Stimulated activated naive CD4-positive, alpha-beta T cell (primary cell): ENCODE data around the gene SNAPC4.
A peak's percentile ranks its signal among the peaks of the same experiment; 100 is the strongest.
"Not testable (repeated sequence)": the region's sequence is repeated elsewhere in the genome, so short reads cannot be mapped to it uniquely, and the experiment has no call there.

Experiments
- DNase-seq, 6 experiments: peaks; one replicate each; lab custom pipeline; 2025; lab: John Stamatoyannopoulos, UW

SNAPC4 gene

DNA sequence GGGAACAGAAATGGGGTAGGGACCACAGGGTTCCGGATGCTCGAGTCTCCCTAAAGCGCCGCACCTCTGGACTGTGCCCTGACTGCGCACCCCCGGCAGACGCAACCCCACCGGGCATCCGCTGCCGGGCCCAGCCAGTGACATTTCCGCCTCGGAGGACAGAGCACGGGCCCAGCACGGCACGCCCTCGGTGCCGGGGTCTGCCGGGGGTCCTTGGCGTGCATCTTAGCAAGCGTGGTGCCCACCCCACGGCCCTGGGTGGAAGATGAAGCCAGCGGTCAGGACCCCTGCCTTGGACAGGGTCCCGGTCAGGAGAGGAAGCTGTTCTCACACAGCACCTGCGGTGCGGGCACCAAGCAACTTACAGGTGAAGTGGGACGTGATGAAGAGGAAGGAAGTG lies 32.6 kb upstream of the SNAPC4 start:
- DNase-seq = no peak

DNA sequence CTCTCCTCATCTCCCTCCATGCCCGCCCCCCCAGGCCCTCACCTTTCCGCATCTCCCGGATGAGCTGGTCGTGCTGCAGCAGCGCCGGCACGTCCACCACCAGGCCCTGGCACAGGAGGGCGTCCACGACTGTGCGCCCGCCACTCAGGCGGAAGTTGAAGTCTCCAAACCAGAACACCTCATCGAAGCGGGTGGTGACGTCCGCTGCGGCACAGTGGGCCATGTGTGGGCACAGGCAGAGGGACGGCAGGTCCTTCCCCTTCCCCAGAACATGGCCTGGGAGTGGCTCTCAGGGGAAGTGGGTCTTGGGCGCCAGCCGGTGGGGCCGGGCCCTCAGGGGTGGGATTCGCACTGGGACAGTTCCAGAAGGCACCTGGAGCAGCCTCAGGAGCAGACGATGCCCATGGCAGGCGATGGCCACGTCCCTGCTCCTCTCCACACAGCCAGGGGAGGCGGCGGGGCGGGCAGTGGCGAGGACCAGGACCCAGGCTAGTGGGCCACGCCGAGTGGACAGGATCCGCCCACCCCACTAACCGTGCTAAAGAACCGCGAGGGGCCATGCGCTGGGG lies 31.9 kb upstream of the SNAPC4 start:
- no peak for DNase-seq

DNA sequence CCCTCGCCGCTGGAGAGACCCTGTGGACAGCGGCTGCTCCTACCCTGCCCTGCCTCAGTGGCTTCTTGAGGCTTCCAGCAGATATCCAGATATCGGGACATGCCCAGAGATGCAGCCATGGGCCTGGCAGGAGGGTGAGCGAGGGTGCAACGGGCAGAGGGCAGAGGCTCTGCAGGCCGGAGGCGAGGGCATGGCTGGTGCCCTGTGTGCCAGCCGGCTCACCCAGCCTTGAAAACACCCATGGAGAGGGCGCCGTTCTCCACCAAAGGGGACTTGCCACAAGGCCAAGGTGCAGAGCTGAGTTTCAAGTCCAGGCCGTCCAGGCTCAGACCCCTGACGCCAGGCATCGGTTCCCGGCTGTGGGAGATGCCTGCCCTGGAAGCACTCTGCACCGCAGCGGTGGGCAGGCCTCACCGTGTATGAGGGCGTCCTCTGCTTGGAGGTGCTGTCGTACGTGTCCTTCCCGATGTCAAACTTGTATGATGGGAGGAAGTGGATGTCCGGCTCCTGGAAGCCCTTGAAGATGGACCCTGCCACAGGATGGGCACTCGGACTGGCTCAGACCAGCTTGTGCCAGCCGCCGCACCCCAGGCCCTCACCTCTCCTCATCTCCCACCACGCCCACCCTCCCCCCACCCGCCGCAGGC lies 30.7 kb upstream of the SNAPC4 start:
- DNase-seq = no peak

DNA sequence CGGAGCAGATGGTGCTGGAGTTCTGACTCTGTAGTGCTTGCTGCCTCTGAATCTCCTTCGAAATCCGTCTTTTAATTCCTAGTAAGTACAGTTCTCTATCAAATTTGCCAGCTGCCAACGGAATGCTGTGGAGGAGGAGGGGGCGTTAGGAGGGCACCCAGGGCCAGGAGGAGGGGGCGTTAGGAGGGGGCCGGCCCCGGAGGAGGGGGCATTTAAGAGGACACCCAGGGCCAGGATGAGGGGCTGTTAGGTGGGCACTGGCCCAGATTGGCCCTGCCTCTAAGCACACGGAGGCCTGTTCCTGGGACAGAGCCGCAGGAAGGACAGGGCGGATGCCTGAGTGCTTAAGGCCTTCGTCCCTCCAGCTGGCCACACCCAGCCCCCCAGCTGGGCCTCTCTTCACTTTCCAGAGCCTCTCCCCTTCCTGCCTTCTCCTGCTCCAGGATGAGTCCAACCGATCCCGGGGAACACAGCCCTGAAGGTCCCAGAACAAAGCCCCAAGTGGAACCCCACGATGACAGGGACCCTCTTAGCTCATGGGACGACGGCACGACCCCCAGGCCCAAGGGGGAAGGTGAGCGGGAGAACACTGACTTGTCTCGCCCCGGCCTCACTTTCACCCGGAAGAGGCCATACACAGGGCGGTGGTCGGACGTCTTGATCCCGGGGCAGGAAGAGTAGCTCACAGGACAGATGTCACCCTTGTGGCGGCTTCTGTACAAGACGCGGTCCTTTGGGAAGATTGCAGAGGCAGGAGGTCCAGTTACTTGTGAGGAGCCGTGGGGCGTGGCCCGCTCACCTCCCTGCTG lies 29.9 kb upstream of the SNAPC4 start:
- DNase-seq = no peak

DNA sequence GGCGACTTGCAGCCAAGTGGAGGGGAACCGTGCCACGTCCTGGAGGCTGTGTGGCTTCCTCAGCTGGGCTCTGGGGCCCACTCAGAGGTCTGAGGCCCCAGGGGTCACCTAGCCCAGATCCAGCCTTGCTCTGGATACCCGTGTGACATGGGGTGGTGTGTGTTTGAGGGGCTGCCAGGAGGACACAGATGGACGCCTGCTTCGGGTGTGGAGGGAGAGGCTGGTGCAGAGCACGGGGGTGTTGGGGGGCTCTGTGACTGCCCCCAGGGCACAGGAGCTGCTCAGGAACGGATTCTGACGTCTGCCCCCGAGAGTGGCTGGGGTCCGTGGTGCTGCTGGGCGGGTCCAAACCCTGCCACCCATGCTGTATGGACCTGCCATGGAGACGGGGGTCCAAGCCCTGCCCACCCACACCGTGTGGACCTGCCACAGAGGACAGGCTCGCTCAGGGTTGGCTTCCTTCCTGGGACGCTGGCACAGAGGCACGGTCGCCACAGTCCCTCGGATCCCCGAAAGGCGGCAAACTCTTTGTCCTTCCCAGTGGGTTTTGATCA lies 29.2 kb upstream of the SNAPC4 start:
- DNase-seq = no peak

DNA sequence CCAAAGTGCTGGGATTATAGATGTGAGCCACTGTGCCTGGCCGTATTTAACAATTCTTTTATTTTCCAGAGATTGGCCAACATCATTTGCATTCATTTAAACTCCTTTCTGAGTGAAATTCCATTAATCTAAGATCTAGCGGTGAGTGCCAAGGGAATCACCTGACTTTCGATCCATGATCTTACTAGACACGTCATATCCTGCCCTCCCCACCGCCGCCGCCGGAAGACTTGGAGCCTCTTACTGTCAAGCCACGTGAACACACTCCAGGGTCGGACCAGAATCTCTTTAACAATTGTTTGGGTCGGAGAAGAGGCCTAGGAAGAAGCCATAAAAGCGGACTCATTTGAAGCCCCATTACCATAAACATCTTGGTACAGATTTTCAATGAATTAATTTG lies 26.8 kb upstream of the SNAPC4 start:
- no peak for DNase-seq

DNA sequence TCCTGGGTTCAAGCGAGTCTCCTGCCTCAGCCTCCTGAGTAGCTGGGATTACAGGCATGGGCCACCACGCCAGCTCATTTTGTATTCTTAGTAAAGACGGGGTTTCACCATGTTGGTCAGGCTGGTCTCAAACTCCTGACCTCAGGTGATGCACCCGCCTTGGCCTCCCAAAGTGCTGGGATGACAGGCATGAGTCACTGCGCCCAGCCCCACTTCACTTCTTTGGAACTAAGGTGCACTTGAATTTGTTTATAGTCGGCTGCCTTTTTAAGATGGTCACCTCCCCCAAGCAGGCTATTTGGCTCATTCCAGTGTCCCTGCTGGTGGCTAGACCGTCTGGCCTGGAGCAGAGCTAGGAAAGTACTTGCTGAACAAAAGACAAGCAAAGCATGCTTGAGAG lies 25.4 kb upstream of the SNAPC4 start:
- not testable (repeated sequence) for DNase-seq

DNA sequence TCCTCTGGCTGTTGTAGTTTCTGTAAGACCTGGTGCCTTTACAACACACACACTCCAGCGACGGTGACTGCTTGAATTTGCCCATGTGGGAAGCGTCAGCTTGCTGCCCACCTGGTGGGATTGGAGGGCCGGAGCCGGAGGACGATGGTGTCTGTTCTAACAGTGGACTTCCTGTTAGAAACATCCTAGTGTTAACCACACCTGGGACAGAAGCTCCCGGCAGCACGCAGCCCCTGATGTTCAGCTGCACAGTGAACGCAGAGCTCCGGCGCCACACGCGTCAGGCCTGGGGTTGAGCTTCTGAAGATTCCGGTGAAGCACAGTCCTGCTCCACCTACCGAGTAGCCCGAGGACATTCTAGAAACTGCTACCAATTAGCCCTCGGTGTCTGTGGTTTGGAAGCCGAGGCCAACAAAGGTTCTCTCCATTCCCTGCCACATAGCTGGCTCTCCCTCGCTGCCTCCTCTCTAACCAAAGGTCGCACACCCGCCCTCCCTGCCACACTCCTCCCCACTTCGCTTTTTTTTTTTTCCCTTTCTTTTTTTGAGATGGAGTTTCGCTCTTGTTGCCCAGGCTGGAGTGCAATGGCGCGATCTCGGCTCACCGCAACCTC lies 24.9 kb upstream of the SNAPC4 start:
- DNase-seq = no peak

DNA sequence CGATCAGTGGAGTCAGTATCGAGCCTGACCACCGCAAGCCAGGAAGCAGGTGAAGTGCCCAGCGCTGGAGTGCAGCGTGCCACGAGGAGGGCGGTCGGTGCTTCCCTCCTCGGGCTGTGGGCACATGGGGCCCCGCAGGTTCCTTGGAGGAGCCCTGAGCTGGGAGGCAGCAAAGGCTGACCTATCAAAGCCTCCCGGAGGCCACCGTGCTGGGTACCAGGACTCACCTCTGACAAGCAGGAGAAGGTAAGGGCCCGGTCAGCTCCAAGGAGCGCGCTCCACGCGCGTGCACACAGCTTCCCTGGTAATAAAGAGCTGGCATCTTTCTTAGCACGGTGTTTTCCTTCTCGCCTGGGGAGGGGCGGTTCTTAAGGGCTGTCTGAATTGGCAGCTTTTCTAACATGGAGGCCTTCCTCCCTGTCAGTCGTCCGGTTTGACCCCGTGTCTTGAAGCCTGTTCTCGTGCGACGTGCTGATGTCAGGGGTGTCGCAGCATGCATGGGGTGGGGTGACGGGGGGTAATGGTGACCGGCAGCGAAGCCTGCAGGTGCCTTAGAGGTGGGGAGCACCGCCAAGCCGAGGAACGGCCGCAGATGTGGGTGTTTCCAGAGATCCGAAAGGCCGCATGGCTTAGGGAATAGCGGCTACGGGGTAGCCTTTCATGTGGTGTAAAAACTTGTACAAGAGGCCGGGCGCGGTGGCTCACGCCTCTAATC lies 23.6 kb upstream of the SNAPC4 start:
- no peak for DNase-seq

DNA sequence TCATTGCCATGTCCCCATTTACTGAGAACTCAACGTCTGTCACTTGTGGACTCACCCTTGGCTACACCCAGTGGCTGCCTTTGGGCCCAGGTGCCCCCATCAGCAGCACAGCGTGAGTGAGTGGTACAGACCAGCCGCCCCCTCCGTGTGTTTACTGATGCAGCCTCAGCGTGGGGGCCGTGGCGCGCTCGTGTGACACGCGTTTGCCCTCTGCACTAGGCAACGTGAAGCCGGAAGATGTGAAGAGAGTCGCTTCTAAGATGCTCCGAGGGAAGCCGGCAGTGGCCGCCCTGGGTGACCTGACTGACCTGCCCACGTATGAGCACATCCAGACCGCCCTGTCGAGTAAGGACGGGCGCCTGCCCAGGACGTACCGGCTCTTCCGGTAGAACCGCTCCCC lies 22.9 kb upstream of the SNAPC4 start:
- no peak for DNase-seq

DNA sequence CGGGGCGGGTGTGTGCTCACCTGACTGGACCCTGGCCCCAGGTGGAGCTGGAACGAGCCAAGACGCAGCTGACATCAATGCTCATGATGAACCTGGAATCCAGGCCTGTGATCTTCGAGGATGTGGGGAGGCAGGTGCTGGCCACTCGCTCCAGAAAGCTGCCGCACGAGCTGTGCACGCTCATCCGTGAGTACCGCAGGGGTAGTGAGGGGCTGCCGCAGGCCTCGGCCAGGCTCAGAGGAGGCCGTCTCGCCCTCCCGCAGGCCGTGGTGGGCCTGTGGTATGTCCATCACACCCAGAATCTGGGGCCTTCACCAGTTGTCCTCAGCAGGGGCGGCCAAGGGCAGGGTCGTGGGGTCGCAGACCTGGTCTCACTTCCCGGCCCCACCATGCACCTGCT lies 21.8 kb upstream of the SNAPC4 start:
- no peak for DNase-seq

DNA sequence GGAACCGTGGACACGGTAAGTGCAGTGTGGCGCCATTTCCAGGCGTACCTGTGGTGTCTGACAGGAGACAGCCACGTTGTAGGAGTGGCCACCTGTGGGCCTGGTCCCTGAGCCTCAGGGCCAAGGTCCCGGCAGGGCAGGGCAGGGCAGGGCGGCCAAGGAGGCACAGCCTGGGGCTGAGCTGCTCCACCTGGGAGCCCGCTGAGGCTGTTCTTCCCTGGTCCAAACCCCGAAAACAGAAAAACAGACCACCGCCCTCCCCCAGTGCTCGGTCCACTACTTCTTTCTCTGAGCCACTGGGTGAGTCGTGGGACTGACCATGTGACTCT lies 19.1 kb upstream of the SNAPC4 start:
- DNase-seq = no peak

DNA sequence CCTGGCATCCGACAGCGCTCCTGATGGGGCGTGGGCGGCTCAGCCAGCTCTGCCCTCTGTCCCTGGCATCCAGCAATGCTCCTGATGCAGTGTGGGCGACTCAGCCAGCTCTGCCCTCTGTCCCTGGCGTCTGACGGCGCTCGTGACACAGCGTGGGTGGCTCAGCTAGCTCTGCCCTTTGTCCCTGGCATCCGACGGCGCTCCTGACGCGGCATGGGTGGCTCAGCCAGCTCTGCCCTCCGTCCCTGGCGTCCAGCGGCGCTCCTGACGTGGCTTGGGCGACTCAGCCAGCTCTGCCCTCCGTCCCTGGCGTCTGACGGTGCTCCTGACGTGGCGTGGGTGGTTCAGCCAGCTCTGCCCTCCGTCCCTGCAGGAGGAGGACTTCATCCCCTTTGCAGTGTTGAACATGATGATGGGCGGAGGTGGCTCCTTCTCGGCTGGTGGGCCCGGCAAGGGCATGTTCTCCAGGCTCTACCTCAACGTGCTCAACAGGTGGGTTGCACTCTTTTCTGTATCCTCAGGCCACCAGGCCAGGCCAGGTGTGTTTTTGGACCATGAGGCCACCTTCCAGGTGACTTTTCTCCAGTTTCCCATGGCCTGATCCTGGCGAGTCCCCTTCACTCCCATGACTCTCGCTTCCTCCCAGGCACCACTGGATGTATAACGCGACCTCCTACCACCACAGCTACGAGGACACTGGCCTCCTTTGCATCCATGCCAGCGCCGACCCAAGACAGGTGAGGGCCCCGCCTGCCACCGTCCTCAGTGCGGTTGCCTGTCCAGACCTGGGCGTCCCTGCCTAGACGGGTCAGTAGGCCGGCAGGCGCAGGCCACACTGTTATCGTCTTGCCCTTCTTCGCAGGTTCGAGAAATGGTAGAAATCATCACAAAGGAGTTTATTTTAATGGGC lies 18.5 kb upstream of the SNAPC4 start:
- DNase-seq = no peak

DNA sequence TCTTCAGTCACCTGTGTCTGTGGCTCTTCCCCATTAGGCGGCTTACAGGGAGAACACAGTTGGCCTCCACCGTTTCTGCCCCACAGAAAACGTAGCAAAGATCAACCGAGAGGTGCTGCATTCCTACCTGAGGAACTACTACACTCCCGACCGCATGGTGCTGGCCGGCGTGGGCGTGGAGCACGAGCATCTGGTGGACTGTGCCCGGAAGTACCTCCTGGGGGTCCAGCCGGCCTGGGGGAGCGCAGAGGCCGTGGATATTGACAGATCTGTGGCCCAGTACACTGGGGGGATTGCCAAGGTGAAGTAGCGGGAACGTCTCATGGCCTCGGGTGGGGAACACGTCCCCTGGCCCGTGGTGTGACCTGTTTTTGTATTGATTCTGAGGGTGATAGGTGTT lies 16.9 kb upstream of the SNAPC4 start:
- no peak for DNase-seq

DNA sequence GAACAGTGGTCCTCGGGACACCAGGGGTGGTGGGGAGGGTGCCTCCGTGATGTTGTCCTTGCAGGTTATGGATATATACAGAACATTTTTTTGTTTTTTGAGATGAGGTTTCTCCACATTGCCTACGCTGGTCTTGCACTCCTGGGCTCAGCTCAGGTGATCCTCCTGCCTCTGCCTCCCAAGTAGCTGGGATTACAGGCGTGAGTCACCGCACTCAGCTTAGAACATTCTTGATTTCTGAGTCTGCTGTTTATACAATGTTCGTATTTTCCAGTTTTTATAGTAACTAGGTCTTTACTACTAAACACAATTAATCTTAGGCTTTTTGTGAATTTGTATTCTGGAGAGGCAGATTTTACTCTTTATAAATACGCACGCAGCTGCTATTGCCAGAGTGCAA lies 16.5 kb upstream of the SNAPC4 start:
- DNase-seq = no peak

DNA sequence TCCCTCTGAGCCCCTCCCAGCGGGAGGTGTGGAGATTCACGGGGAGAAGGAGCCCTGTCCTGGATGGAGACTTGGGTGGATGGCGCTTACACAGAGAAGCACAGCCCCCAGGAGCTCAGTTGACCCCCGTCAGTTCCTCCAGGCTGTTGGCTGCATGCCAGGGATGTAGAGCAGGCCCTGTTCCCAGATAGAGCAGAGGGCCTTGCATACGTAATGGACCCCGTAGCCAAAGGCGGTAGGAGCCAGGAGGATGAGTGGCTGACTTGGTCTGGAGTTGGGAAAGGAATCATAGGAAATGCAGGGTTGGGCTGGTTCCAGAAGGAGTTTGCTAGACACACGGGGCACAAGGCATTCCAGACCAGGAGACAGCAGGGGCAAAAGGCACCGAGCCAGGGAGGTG lies 13.0 kb upstream of the SNAPC4 start:
- no peak for DNase-seq

DNA sequence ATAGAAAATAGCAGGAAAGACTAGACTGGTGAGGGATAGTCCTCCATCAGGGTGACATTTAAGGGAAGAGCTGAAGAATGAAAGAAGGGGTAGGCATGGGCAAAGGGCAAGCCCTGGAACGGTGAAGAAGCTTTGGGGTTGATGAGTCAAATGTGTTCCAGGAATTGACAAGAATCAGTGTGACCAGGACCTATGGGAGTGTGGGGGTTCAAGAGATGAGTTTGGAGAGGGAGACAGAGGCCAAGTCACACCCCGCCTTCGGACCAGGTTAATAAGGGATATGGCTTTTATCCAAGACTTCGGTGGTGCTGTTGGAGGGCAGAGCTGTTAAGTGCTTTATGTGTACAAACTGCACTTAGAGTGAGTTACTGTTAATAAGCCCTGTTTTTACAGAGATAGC lies 11.4 kb upstream of the SNAPC4 start:
- DNase-seq = no peak

DNA sequence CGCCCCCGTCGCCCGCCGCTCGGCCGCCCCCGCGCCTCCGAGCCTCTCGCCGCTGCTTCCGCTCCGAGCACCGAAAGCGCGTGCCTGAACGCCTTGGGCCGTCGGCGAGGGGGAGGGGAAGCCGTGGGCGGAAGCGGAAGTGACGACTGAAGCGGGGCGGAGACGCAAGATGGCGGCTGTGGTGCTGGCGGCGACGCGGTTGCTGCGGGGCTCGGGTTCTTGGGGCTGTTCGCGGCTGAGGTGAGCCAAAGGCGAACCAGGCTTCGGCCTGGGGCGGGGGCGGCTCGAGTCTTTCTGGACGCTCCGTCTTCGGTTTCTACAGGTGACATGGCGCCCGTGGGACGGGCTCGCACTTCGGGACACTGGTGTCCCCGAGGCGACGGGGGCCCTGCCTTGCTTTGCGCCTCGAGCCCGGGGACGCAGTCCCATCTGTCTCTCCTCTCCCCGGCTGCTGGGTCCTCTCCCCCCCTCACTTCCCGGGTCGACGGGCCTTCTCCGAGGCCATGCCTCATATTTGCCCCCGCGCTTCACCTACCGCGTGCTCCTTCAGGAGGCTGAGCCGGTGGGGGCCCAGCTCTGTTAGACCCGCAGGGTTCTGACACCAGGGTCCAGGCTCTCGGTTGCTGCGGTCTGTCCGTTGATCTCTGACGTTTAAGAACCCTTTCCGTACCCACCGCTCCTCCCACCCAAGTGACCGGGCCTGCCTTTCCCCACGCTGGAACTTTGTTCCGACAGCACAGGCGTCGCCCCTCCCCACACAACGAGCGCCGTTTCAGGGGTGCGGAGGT lies 10.7 kb upstream of the SNAPC4 start, which contains the start of the genes ENTR1 and PMPCA:
TSS of gene ENTR1 (minus strand) at position 115 of the 788 bp plus-strand sequence. CDS start 217 bp downstream, outside the sequence.
TSS of gene PMPCA (plus strand) at position 159 of the 788 bp plus-strand sequence. CDS start at position 170, 11 bp downstream.
- peak; percentile 84 to 94 (median 91) for DNase-seq

DNA sequence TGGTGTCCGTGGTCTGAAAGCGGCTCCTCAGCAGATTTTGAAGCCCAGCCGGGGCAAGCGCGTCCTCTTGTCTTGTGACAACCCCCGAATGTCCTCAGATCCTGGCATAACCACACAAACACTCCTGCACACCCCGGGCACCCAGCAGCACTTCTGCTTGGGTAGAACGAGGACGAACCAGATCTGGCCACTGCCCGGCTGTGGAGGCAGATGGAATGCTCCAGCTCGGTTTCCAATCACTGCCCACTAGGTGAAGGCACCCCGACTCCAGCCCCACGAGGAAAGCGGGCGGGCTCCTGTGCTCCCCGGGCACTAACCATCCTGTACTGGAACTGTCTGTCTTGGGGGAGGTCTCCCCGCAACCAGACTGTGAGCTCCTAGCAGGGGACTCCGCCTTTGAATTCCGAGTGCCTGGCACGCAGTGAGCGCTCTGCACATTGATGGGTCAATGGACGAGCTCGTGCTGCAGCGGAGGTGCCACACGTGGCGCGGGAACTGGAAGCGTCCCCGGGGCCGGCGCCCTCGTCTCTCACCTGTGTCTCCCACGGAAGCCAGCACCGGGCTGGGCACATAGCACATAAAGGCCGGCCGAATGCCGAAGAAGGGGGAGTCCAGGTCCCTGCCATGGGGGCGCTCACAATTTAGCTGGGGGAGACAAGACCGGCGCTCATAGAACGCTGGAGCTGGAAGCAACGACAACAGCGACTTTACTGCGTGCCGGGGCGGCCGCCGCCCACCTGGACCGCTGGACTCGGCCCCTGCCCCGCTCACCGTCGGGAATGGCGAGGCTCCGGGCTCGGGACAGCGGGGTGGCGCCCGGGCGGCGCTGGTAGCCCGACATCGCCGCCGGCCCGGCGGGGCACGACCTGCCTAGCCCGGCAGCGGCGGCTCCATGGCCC lies 9.8 kb upstream of the SNAPC4 start:
- DNase-seq = peak in 4 of 6 experiments; percentile 6 to 39 (median 15)
